ENCODE measurements around the gene ETV6. TPM values are rescaled to one million over a fixed set of nuclear protein-coding genes. Genes with fewer than 3 reads are reported as not detected.

The ETV6 gene
- polyA plus RNA-seq, 1 donor (not counting 4 experiments of a cell fraction or from before 2014, with no cell fraction given) = 5.3 TPM

DNA sequence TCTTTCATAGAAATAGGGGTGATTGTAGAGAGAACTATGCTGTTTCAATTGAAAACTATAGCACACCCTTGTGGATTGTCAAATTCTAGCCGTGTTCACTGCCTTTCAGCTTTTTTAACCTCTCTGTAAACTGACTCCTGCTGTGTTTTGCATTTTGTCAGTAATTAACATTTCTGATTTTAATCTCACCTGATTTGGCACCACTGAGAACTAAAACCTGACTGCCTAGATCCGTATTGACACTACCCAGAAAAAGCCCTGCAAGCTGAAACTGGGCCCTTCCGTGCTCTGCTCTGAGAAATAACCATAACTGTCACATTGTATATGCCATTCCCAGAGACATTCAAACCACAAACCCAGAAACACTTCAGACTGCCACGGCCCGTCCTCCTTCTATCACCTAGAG lies 26.6 kb upstream of the ETV6 start:
- Histone ChIP-seq H3K36me3 (ENCODE audit: control insufficient read depth in 2 of 2, extremely low read depth in 1 of 2, insufficient read depth in 2 of 2, low read length in 2 of 2) (no peaks in the 10 kb centered on the region), H3K9ac (ENCODE audit: control insufficient read depth, extremely low read depth, insufficient read depth, low read length) (no peak overlapping the region), H3K4me1 (ENCODE audit: control insufficient read depth, extremely low read depth, insufficient read depth, low read length) (peaks cover 3% of the 10 kb centered on the region), H2AFZ (ENCODE audit: control insufficient read depth, low read length) (peak overlapping the region; percentile 0), H4K20me1 (ENCODE audit: control insufficient read depth, extremely low read depth, insufficient read depth, low read length) (no peaks in the 10 kb centered on the region), H3K27me3 (ENCODE audit: control insufficient read depth, extremely low read depth, insufficient read depth, low read length) (no peaks in the 10 kb centered on the region), H3K9me1 (ENCODE audit: control insufficient read depth, extremely low read depth, insufficient read depth, low read length) (no peaks in the 10 kb centered on the region), H3K27ac (ENCODE audit: control insufficient read depth, insufficient read depth, low read length) (no peak overlapping the region), H3K4me3 (ENCODE audit: control insufficient read depth in 2 of 3, extremely low read depth in 1 of 3, insufficient read depth in 2 of 3, low read depth in 1 of 3, low read length in 3 of 3) (no peak overlapping the region), H3K79me2 (ENCODE audit: control insufficient read depth, insufficient read depth, low read length) (no peaks in the 10 kb centered on the region), H3K4me2 (ENCODE audit: control insufficient read depth, extremely low read depth, insufficient read depth, low read depth, low read length) (no peak overlapping the region), H3K9me3 (ENCODE audit: control insufficient read depth, low read depth, low read length) (no peaks in the 10 kb centered on the region)
- TF ChIP-seq EZH2 (IDR thresholded peaks at IDR 0.05; ENCODE audit: low read length) = no peak
- TF ChIP-seq, protein P1, sequence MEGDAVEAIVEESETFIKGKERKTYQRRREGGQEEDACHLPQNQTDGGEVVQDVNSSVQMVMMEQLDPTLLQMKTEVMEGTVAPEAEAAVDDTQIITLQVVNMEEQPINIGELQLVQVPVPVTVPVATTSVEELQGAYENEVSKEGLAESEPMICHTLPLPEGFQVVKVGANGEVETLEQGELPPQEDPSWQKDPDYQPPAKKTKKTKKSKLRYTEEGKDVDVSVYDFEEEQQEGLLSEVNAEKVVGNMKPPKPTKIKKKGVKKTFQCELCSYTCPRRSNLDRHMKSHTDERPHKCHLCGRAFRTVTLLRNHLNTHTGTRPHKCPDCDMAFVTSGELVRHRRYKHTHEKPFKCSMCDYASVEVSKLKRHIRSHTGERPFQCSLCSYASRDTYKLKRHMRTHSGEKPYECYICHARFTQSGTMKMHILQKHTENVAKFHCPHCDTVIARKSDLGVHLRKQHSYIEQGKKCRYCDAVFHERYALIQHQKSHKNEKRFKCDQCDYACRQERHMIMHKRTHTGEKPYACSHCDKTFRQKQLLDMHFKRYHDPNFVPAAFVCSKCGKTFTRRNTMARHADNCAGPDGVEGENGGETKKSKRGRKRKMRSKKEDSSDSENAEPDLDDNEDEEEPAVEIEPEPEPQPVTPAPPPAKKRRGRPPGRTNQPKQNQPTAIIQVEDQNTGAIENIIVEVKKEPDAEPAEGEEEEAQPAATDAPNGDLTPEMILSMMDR (optimal IDR thresholded peaks at IDR 0.05 in 1 of 3, IDR thresholded peaks at IDR 0.05 in 1 of 3, conservative IDR thresholded peaks at IDR 0.05 in 1 of 3; ENCODE audit: extremely low read depth in 1 of 3, insufficient read depth in 2 of 3, low read length in 3 of 3) = peak in 1 of 3 experiments; percentile 14
- DNase-seq (ENCODE audit: low read depth, low spot score) = no peak
- FAIRE-seq = peak; percentile 55
- dilution Hi-C loops (cut with MboI; ENCODE audit: extremely low pct_ligation_motif_present, low sequenced_read_pairs) = no loop called here

DNA sequence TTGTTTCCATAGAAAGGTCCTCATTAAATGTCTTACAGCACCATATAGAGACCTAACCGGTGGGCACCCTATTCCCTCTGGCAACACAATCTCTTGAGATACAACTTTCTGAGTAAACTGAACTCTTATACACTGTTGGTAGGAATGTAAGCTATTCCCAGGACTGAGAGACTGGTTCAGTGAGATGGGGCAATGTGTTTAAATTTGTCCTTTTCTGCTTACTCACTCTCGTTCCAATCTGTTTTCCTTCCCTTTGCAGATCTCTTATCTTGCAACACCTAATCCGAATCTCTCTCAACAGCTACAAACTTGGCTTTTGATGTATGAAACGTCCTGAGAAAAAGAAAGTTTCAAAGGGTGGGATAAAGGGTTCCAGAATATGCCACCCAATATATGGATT lies 26.1 kb upstream of the ETV6 start:
- H3K9me1 ChIP-seq (ENCODE audit: control insufficient read depth, extremely low read depth, insufficient read depth, low read length) = no peaks in the 10 kb centered on the region
- no peak overlapping the region for H3K9ac ChIP-seq (ENCODE audit: control insufficient read depth, extremely low read depth, insufficient read depth, low read length)
- no peak for TF ChIP-seq EZH2 (IDR thresholded peaks at IDR 0.05; ENCODE audit: low read length)
- TF ChIP-seq, protein P1 (optimal IDR thresholded peaks at IDR 0.05 in 1 of 3, IDR thresholded peaks at IDR 0.05 in 1 of 3, conservative IDR thresholded peaks at IDR 0.05 in 1 of 3; ENCODE audit: extremely low read depth in 1 of 3, insufficient read depth in 2 of 3, low read length in 3 of 3) = no peak
- no peaks in the 10 kb centered on the region for H3K27me3 ChIP-seq (ENCODE audit: control insufficient read depth, extremely low read depth, insufficient read depth, low read length)
- no peak overlapping the region for H3K4me2 ChIP-seq (ENCODE audit: control insufficient read depth, extremely low read depth, insufficient read depth, low read depth, low read length)
- DNase-seq (ENCODE audit: low read depth, low spot score) (no peak), FAIRE-seq (peak; percentile 9)
- no peak overlapping the region for H3K4me3 ChIP-seq (ENCODE audit: control insufficient read depth in 2 of 3, extremely low read depth in 1 of 3, insufficient read depth in 2 of 3, low read depth in 1 of 3, low read length in 3 of 3)
- H2AFZ ChIP-seq (ENCODE audit: control insufficient read depth, low read length) = peak overlapping the region; percentile 0
- no peaks in the 10 kb centered on the region for H4K20me1 ChIP-seq (ENCODE audit: control insufficient read depth, extremely low read depth, insufficient read depth, low read length)
- dilution Hi-C loops (cut with MboI; ENCODE audit: extremely low pct_ligation_motif_present, low sequenced_read_pairs) = no loop called here
- no peak overlapping the region for H3K27ac ChIP-seq (ENCODE audit: control insufficient read depth, insufficient read depth, low read length)
- H3K4me1 ChIP-seq (ENCODE audit: control insufficient read depth, extremely low read depth, insufficient read depth, low read length) = peaks cover 3% of the 10 kb centered on the region
- no peaks in the 10 kb centered on the region for H3K36me3 ChIP-seq (ENCODE audit: control insufficient read depth in 2 of 2, extremely low read depth in 1 of 2, insufficient read depth in 2 of 2, low read length in 2 of 2)
- no peaks in the 10 kb centered on the region for H3K79me2 ChIP-seq (ENCODE audit: control insufficient read depth, insufficient read depth, low read length)
- no peaks in the 10 kb centered on the region for H3K9me3 ChIP-seq (ENCODE audit: control insufficient read depth, low read depth, low read length)
